Thyroid gland (tissue), 4 donors: ENCODE results near the gene COL6A3.

Experiments
- POLR2A ChIP-seq, 2 donors: fragments of 450-650 bp; IDR thresholded peaks; one replicate each; pipeline ENCODE4 v1.6.1; 2017; ENCODE audit warnings: antibody characterized with exemption in 2 of 2, mild to moderate bottlenecking in 2 of 2, moderate library complexity in 1 of 2
- TF ChIP-seq, protein P1 (sequence below), 6 experiments: fragments of 200-600 bp in 3 of 6; fragments of 450-650 bp in 3 of 6; sonication (generic) in 3 of 6; IDR thresholded peaks; one replicate each; pipeline ENCODE4 v1.5.1; 2016 to 2019; ENCODE audit warnings: antibody characterized with exemption in 6 of 6, mild to moderate bottlenecking in 2 of 6, inconsistent platforms in 1 of 6, moderate library complexity in 1 of 6

DNA sequence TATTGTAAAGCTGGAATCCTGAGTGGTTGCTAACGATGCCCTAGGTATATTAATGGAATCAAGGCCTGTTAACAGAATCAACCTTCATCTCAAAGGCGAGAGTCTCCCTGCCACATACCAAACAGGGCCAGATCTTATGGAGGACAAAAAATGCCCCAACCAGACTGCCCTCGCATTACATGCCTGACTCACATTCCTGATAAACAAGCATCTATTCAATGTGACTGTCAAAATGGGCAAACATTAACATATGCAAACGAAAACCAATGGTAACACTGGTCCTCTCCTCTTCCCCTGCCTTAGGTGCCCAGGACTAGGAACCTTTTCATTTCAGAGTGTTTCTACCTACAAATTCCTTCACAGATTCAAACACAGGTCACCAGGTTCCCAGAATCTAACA lies 83.4 kb downstream of the COL6A3 start:
- no peak for TF ChIP-seq POLR2A (IDR thresholded peaks at IDR 0.05)
- TF ChIP-seq, protein P1, sequence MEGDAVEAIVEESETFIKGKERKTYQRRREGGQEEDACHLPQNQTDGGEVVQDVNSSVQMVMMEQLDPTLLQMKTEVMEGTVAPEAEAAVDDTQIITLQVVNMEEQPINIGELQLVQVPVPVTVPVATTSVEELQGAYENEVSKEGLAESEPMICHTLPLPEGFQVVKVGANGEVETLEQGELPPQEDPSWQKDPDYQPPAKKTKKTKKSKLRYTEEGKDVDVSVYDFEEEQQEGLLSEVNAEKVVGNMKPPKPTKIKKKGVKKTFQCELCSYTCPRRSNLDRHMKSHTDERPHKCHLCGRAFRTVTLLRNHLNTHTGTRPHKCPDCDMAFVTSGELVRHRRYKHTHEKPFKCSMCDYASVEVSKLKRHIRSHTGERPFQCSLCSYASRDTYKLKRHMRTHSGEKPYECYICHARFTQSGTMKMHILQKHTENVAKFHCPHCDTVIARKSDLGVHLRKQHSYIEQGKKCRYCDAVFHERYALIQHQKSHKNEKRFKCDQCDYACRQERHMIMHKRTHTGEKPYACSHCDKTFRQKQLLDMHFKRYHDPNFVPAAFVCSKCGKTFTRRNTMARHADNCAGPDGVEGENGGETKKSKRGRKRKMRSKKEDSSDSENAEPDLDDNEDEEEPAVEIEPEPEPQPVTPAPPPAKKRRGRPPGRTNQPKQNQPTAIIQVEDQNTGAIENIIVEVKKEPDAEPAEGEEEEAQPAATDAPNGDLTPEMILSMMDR (IDR thresholded peaks at IDR 0.05): no peak
